Natural killer cell treated with Interleukin-12 subunit alpha and Interleukin-12 subunit beta and Interleukin-15 and Interleukin-18, amount 100 ng/mL, for 72 hours (primary cell): ENCODE data around the gene STARD3NL. TPM values are rescaled to one million over a fixed set of nuclear protein-coding genes. Genes with fewer than 3 reads are reported as not detected.

Experiments
- ATAC-seq, 2 donors: fragments of 150-1000 bp; cut with Tn5 transposase in 1 of 2; sonication (Bioruptor Pico), chemical (Tn5 transposase) in 1 of 2; 2 replicates each; pipeline ENCODE4 v1.10.0; 2021
- DNase-seq: peaks from one replicate; pipeline ENCODE4 v3.0.0; 2022; ENCODE audit warnings: low spot score
- H3K27ac Mint-ChIP-seq, 2 donors: 1 replicate in 1 of 2; 2 replicates in 1 of 2; pipeline ENCODE4 v1.8.0; 2022; ENCODE audit warnings: mixed read lengths in 2 of 2, mild to moderate bottlenecking in 1 of 2, moderate library complexity in 1 of 2
- H3K27me3 Mint-ChIP-seq, 2 donors: 1 replicate in 1 of 2; 2 replicates in 1 of 2; pipeline ENCODE4 v1.8.0; 2022; ENCODE audit warnings: mixed read lengths in 2 of 2
- H3K36me3 Mint-ChIP-seq: one replicate; pipeline ENCODE4 v1.8.0; 2022; ENCODE audit warnings: mixed read lengths
- H3K4me1 Mint-ChIP-seq, 2 donors: 1 replicate in 1 of 2; 2 replicates in 1 of 2; pipeline ENCODE4 v1.8.0; 2022; ENCODE audit warnings: low read depth in 2 of 2, mixed read lengths in 2 of 2, mild to moderate bottlenecking in 1 of 2
- H3K4me3 Mint-ChIP-seq: one replicate; pipeline ENCODE4 v1.8.0; 2022; ENCODE audit warnings: mixed read lengths
- H3K9me3 Mint-ChIP-seq: 2 replicates; pipeline ENCODE4 v1.8.0; 2022; ENCODE audit warnings: mixed read lengths
- total RNA-seq, 2 donors: library from RNA; stranded (reverse); gene quantifications; one replicate each; pipeline ENCODE4 v1.2.3, GENCODE V29; 2022

The STARD3NL gene
- 10 to 100 TPM; 49.3 to 52.1 TPM for total RNA-seq

GRCh38 chr7:38178004-38178694, at the start of gene STARD3NL:
TSS of gene STARD3NL (plus strand) at chr7:38178245. CDS start at chr7:38207505, 29,260 bp downstream.
- Mint-ChIP-seq H3K4me1 (peaks cover 41 to 45% of the 10 kb centered on the region in 2 donors), H3K4me3 (peak within 1 kb of the TSS; percentile 92), H3K27me3 (peaks cover 0 to 12% of the 10 kb centered on the region in 2 donors), H3K36me3 (no peaks in the 10 kb centered on the region), H3K27ac (peak within 1 kb of the TSS; percentile 81 to 96), H3K9me3 (no peaks in the 10 kb centered on the region)
- ATAC-seq: peak; percentile 98 to 99
- DNase-seq: peak; percentile 97

GRCh38 chr7:38129162-38129561, 48.9 kb upstream of the STARD3NL start:
- no peak overlapping the region for H3K27ac Mint-ChIP-seq
- no peak for DNase-seq
- ATAC-seq: no peak
- peaks cover 23 to 25% of the 10 kb centered on the region in 2 donors for H3K27me3 Mint-ChIP-seq
- no peaks in the 10 kb centered on the region for H3K9me3 Mint-ChIP-seq
- peaks cover 0 to 3% of the 10 kb centered on the region in 2 donors for H3K4me1 Mint-ChIP-seq
- H3K4me3 Mint-ChIP-seq: no peak overlapping the region
- H3K36me3 Mint-ChIP-seq: no peaks in the 10 kb centered on the region

GRCh38 chr7:38129579-38129978, 48.5 kb upstream of the STARD3NL start:
- Mint-ChIP-seq H3K9me3 (no peaks in the 10 kb centered on the region), H3K27ac (no peak overlapping the region), H3K4me3 (no peak overlapping the region), H3K36me3 (no peaks in the 10 kb centered on the region), H3K4me1 (peaks cover 0 to 3% of the 10 kb centered on the region in 2 donors), H3K27me3 (peaks cover 23 to 28% of the 10 kb centered on the region in 2 donors)
- DNase-seq (no peak), ATAC-seq (no peak)

- Mint-ChIP-seq H3K4me3 (no peak overlapping the region), H3K4me1 (peaks cover 5 to 8% of the 10 kb centered on the region in 2 donors), H3K27me3 (peaks cover 8 to 15% of the 10 kb centered on the region in 2 donors), H3K9me3 (no peaks in the 10 kb centered on the region), H3K36me3 (no peaks in the 10 kb centered on the region), H3K27ac (no peak overlapping the region)
- ATAC-seq: no peak
- no peak for DNase-seq
Observed at GRCh38 chr7:38138171-38138570, 39.9 kb upstream of the STARD3NL start.

GRCh38 chr7:38141187-38141586, 36.9 kb upstream of the STARD3NL start:
- Mint-ChIP-seq H3K36me3 (no peaks in the 10 kb centered on the region), H3K27me3 (peaks cover 3 to 6% of the 10 kb centered on the region in 2 donors), H3K9me3 (no peaks in the 10 kb centered on the region), H3K4me3 (peak overlapping the region; percentile 25), H3K27ac (peak overlapping the region in 1 of 2 donors; percentile 16), H3K4me1 (peaks cover 5 to 8% of the 10 kb centered on the region in 2 donors)
- no peak for ATAC-seq
- no peak for DNase-seq

GRCh38 chr7:38142736-38143135, 35.3 kb upstream of the STARD3NL start:
- H3K27ac Mint-ChIP-seq: no peak overlapping the region
- H3K4me1 Mint-ChIP-seq: peaks cover 5 to 8% of the 10 kb centered on the region in 2 donors
- DNase-seq (no peak), ATAC-seq (no peak)
- no peaks in the 10 kb centered on the region for H3K36me3 Mint-ChIP-seq
- H3K4me3 Mint-ChIP-seq: no peak overlapping the region
- no peaks in the 10 kb centered on the region for H3K9me3 Mint-ChIP-seq
- peaks cover 7 to 11% of the 10 kb centered on the region in 2 donors for H3K27me3 Mint-ChIP-seq

- DNase-seq (no peak), ATAC-seq (no peak)
- Mint-ChIP-seq H3K9me3 (no peaks in the 10 kb centered on the region), H3K4me1 (no peaks in the 10 kb centered on the region), H3K27ac (no peak overlapping the region), H3K27me3 (peaks cover 12 to 18% of the 10 kb centered on the region in 2 donors), H3K4me3 (no peak overlapping the region), H3K36me3 (no peaks in the 10 kb centered on the region)
Observed at GRCh38 chr7:38147005-38147404, 31.0 kb upstream of the STARD3NL start.

- no peak for DNase-seq
- Mint-ChIP-seq H3K4me3 (no peak overlapping the region), H3K9me3 (no peaks in the 10 kb centered on the region), H3K36me3 (no peaks in the 10 kb centered on the region), H3K27me3 (peaks cover 21 to 26% of the 10 kb centered on the region in 2 donors), H3K4me1 (no peaks in the 10 kb centered on the region), H3K27ac (no peak overlapping the region)
- no peak for ATAC-seq
Observed at GRCh38 chr7:38151556-38151955, 26.5 kb upstream of the STARD3NL start.

- Mint-ChIP-seq H3K4me3 (no peak overlapping the region), H3K4me1 (no peaks in the 10 kb centered on the region), H3K27ac (no peak overlapping the region), H3K27me3 (peaks cover 14 to 16% of the 10 kb centered on the region in 2 donors), H3K9me3 (no peaks in the 10 kb centered on the region), H3K36me3 (no peaks in the 10 kb centered on the region)
- ATAC-seq (no peak), DNase-seq (no peak)
Observed at GRCh38 chr7:38153515-38153914, 24.5 kb upstream of the STARD3NL start.

- Mint-ChIP-seq H3K4me1 (no peaks in the 10 kb centered on the region), H3K27me3 (peaks cover 14 to 16% of the 10 kb centered on the region in 2 donors), H3K4me3 (no peak overlapping the region), H3K36me3 (no peaks in the 10 kb centered on the region), H3K9me3 (no peaks in the 10 kb centered on the region), H3K27ac (no peak overlapping the region)
- DNase-seq: no peak
- ATAC-seq: no peak
Observed at GRCh38 chr7:38154278-38154677, 23.8 kb upstream of the STARD3NL start.

GRCh38 chr7:38160003-38160571, 18.0 kb upstream of the STARD3NL start:
- DNase-seq (no peak), ATAC-seq (no peak)
- no peaks in the 10 kb centered on the region for H3K36me3 Mint-ChIP-seq
- H3K27ac Mint-ChIP-seq: no peak overlapping the region
- no peaks in the 10 kb centered on the region for H3K4me1 Mint-ChIP-seq
- H3K4me3 Mint-ChIP-seq: no peak overlapping the region
- peaks cover 0 to 7% of the 10 kb centered on the region in 2 donors for H3K27me3 Mint-ChIP-seq
- no peaks in the 10 kb centered on the region for H3K9me3 Mint-ChIP-seq

GRCh38 chr7:38162036-38162435, 16.0 kb upstream of the STARD3NL start:
- no peaks in the 10 kb centered on the region for H3K36me3 Mint-ChIP-seq

GRCh38 chr7:38163671-38164070, 14.4 kb upstream of the STARD3NL start:
- ATAC-seq (no peak), DNase-seq (no peak)
- H3K27ac Mint-ChIP-seq: no peak overlapping the region
- no peaks in the 10 kb centered on the region for H3K36me3 Mint-ChIP-seq
- peaks cover 0 to 8% of the 10 kb centered on the region in 2 donors for H3K4me1 Mint-ChIP-seq
- no peaks in the 10 kb centered on the region for H3K9me3 Mint-ChIP-seq
- peaks cover 0 to 6% of the 10 kb centered on the region in 2 donors for H3K27me3 Mint-ChIP-seq
- no peak overlapping the region for H3K4me3 Mint-ChIP-seq

More at GRCh38 chr7:38162036-38162435, 16.0 kb upstream of the STARD3NL start:
- Mint-ChIP-seq H3K9me3 (no peaks in the 10 kb centered on the region), H3K27ac (no peak overlapping the region), H3K4me3 (no peak overlapping the region), H3K4me1 (no peaks in the 10 kb centered on the region), H3K27me3 (peaks cover 0 to 7% of the 10 kb centered on the region in 2 donors)
- ATAC-seq (no peak), DNase-seq (no peak)

- ATAC-seq (no peak), DNase-seq (no peak)
- Mint-ChIP-seq H3K4me1 (peaks cover 17 to 44% of the 10 kb centered on the region in 2 donors), H3K4me3 (no peak overlapping the region), H3K36me3 (no peaks in the 10 kb centered on the region), H3K27me3 (peaks cover 0 to 10% of the 10 kb centered on the region in 2 donors), H3K27ac (no peak overlapping the region), H3K9me3 (no peaks in the 10 kb centered on the region)
Observed at GRCh38 chr7:38168890-38169570, 9.0 kb upstream of the STARD3NL start.
